ENCODE data around the gene GLOD4. TPM values are rescaled to one million over a fixed set of nuclear protein-coding genes. Genes with fewer than 3 reads are reported as not detected.
"Not testable (repeated sequence)": the region's sequence is repeated elsewhere in the genome, so short reads cannot be mapped to it uniquely, and the experiment has no call there.

The GLOD4 gene, protein sequence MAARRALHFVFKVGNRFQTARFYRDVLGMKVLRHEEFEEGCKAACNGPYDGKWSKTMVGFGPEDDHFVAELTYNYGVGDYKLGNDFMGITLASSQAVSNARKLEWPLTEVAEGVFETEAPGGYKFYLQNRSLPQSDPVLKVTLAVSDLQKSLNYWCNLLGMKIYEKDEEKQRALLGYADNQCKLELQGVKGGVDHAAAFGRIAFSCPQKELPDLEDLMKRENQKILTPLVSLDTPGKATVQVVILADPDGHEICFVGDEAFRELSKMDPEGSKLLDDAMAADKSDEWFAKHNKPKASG
- total RNA-seq (10 to 100 TPM; 38.6 to 69.7 (median 54.4) TPM), polyA plus RNA-seq (10 to 100 TPM; 41.9 to 54.6 (median 43.3) TPM)
- long read RNA-seq, donor 1, transcript GLOD4-202 (9 exons, 2,059 nt), result major isoform, 12 of 41 reads
- long read RNA-seq, donor 1, partial matches to known transcripts, result 29 of 41 reads
- long read RNA-seq, donor 1, other reads (novel, unspliced or antisense), result 0 of 41 reads
- long read RNA-seq, donor 2, transcript GLOD4-202 (9 exons, 2,059 nt), result major isoform, 27 of 42 reads
- long read RNA-seq, donor 2, partial matches to known transcripts, result 7 of 42 reads
- long read RNA-seq, donor 2, other reads (novel, unspliced or antisense), result 7 of 42 reads

DNA sequence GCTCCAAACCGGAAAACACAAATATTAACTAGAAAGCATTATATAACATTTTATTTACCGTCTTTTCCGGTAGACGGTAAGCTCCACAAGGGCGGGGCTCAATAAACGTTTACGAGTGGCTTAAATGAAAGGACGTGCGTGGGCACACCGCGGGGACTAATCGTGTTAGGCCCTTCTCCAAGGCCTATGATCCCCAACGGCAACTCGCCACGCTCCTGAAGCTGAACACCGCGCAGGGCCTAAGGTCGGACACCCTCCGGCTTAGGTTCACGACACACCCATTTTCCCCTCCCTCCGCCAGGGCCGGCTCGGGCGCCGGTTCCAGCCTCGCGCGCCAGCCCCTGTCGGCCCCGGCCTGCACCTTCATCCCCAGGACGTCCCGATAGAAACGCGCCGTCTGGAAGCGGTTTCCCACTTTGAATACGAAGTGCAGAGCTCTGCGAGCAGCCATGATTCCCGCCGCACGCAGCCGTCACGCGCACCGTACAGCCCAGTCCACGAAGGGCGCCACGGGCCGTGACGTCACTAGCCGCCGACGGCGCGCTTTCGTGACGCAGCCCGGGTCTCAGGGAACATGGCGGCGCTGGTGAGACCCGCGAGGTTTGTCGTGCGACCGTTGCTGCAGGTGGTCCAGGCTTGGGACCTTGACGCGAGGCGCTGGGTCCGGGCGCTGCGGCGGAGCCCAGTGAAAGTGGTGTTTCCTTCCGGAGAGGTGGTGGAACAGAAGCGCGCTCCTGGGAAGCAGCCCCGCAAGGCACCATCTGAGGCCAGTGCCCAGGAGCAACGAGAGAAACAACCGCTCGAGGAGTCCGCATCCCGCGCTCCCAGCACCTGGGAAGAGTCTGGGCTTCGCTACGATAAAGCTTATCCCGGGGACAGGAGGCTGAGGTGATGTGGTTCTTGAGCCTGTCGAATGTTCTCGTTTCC is at the start of gene GLOD4, which contains the start of gene MRM3:
Gene GLOD4 (minus strand): TSS at position 476 of the 927 bp plus-strand sequence. CDS start 25 bp downstream, at position 451.
Gene MRM3 (plus strand): TSS at position 549 of the 927 bp plus-strand sequence. CDS start 26 bp downstream, at position 575.
- Histone ChIP-seq H3K27me3 (replicated peaks in 1 of 7) (no peaks in the 10 kb centered on the region), H3K4me1 (peaks cover 21 to 70% (median 38%) of the 10 kb centered on the region in 6 donors), H3K4me3 (peak within 1 kb of the TSS; percentile 71 to 99 (median 94)), H3K36me3 (peaks cover 3 to 62% (median 18%) of the 10 kb centered on the region in 6 donors), H3K27ac (peak within 1 kb of the TSS; percentile 24 to 92 (median 86)), H3K9me3 (no peaks in the 10 kb centered on the region)
- TF ChIP-seq POLR2AphosphoS5 (IDR thresholded peaks at IDR 0.05) (peak; percentile 98 to 100 (median 99)), POLR2A (IDR thresholded peaks at IDR 0.05) (peak; percentile 52 to 82 (median 64))
- TF ChIP-seq, protein P1, sequence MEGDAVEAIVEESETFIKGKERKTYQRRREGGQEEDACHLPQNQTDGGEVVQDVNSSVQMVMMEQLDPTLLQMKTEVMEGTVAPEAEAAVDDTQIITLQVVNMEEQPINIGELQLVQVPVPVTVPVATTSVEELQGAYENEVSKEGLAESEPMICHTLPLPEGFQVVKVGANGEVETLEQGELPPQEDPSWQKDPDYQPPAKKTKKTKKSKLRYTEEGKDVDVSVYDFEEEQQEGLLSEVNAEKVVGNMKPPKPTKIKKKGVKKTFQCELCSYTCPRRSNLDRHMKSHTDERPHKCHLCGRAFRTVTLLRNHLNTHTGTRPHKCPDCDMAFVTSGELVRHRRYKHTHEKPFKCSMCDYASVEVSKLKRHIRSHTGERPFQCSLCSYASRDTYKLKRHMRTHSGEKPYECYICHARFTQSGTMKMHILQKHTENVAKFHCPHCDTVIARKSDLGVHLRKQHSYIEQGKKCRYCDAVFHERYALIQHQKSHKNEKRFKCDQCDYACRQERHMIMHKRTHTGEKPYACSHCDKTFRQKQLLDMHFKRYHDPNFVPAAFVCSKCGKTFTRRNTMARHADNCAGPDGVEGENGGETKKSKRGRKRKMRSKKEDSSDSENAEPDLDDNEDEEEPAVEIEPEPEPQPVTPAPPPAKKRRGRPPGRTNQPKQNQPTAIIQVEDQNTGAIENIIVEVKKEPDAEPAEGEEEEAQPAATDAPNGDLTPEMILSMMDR (IDR thresholded peaks at IDR 0.05 in 8 of 11, conservative IDR thresholded peaks at IDR 0.05 in 3 of 11), result peak in 9 of 11 experiments; percentile 16 to 56 (median 40)
- intact Hi-C loops (cut with DNase I; ENCODE audit: low total_unique reads), result no loop called here
- 0 to 1% (median 0%) methylated on average over 23 to 87 of the region's 87 CpGs for WGBS, 5 donors
- peak; percentile 98 for DNase-seq

DNA sequence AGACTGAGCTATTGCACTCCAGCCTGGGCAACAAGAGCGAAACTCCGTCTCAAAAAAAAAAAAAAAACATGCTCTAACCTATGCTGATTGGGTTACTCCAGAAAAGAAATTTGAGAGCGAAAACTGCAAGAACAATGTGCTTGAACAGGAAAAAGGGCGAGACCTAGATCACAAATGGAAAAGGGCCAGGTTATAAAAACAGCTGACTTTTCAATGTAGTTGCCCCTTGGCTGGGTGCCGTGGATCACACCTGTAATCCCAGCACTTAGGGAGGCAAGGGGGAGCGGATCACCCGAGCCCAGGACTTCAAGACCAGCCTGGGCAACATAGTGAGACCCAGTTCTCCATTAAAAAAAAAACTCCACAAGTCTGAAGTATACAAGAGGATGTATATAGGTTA is 48.9 kb upstream of the GLOD4 start:
- WGBS, 5 donors, result 83 to 93% (median 88%) methylated on average over 7 of the region's 7 CpGs
- intact Hi-C loops (cut with DNase I; ENCODE audit: low total_unique reads), result no loop called here
- Histone ChIP-seq H3K36me3 (no peaks in the 10 kb centered on the region), H3K27me3 (replicated peaks in 1 of 7) (no peaks in the 10 kb centered on the region), H3K9me3 (peaks cover 0 to 10% (median 0%) of the 10 kb centered on the region in 8 donors), H3K4me3 (no peak overlapping the region), H3K4me1 (no peaks in the 10 kb centered on the region), H3K27ac (no peak overlapping the region)
- DNase-seq, result no peak
- TF ChIP-seq, protein P1 (IDR thresholded peaks at IDR 0.05 in 8 of 11, conservative IDR thresholded peaks at IDR 0.05 in 3 of 11), result no peak
- no peak for TF ChIP-seq POLR2AphosphoS5 (IDR thresholded peaks at IDR 0.05)

DNA sequence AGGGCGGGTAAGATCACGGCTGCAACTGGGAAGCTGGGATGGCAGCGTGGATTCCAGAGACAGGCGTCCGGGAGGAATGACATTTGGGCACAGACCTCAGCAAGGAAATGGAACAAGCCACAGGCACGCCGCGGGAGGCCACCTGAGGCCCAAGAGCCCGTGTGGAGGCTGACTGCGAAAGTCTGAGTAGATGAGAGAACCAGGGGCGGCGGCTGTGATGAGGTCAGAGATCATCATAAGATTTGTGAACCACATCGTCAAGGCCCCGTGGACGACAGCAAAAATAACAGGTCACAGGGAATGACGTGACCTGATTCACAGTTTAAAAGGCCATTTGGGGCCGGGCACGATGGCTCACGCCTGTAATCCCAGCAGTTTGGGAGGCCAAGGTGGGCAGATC is 48.3 kb upstream of the GLOD4 start:
- no peaks in the 10 kb centered on the region for H3K4me1 ChIP-seq
- 80 to 90% (median 83%) methylated on average over 19 of the region's 19 CpGs for WGBS, 5 donors
- H3K27me3 ChIP-seq (replicated peaks in 1 of 7), result no peaks in the 10 kb centered on the region
- H3K36me3 ChIP-seq, result peaks cover 0 to 5% (median 0%) of the 10 kb centered on the region in 6 donors
- intact Hi-C loops (cut with DNase I; ENCODE audit: low total_unique reads), result no loop called here
- TF ChIP-seq POLR2AphosphoS5 (IDR thresholded peaks at IDR 0.05) (no peak), POLR2A (IDR thresholded peaks at IDR 0.05) (no peak)
- TF ChIP-seq, protein P1 (IDR thresholded peaks at IDR 0.05 in 8 of 11, conservative IDR thresholded peaks at IDR 0.05 in 3 of 11), result no peak
- no peak overlapping the region for H3K4me3 ChIP-seq
- DNase-seq, result no peak
- H3K9me3 ChIP-seq, result peaks cover 0 to 10% (median 0%) of the 10 kb centered on the region in 8 donors
- no peak overlapping the region for H3K27ac ChIP-seq

DNA sequence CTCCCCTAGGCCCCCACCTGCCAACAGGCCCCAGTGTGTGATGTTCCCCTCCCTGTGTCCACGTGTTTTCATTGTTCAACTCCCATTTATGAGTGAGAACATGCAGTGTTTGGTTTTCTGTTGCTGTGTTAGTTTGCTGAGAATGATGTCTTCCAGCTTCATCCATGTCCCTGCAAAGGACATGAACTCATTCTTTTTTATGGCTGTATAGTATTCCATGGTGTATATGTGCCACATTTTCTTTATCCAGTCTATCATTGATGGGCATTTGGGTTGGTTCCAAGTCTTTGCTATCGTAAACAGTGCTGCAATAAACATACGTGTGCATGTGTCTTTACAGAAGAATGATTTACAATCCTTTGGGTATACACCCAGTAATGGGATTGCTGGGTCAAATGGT is 47.5 kb upstream of the GLOD4 start:
- 68 to 90% (median 86%) methylated on average over 3 of the region's 3 CpGs for WGBS, 5 donors
- DNase-seq; H3K4me3 ChIP-seq; H3K27ac ChIP-seq; H3K27me3 ChIP-seq (replicated peaks in 1 of 7); H3K36me3 ChIP-seq; H3K4me1 ChIP-seq; intact Hi-C loops (cut with DNase I; ENCODE audit: low total_unique reads): not testable (repeated sequence)
- peaks cover 0 to 10% (median 0%) of the 10 kb centered on the region in 8 donors for H3K9me3 ChIP-seq

Data from spleen (tissue), 13 donors.